CD14-positive monocyte (primary cell): ENCODE results near the gene SEC16B. TPM values are rescaled to one million over a fixed set of nuclear protein-coding genes. Genes with fewer than 3 reads are reported as not detected.

Source experiments
- DNase-seq, 3 donors: peaks; one replicate each; pipeline ENCODE4 v3.0.0-alpha.2; 2011 to 2022
- H2AFZ ChIP-seq: 2 replicates; pipeline ENCODE4 v1.6.0; 2012; ENCODE audit warnings: mild to moderate bottlenecking, low read depth, low read length, inconsistent platforms; ENCODE audit not compliant: insufficient read depth, poor library complexity, severe bottlenecking
- H3K27ac ChIP-seq, 2 donors: 1 replicate in 1 of 2; 2 replicates in 1 of 2; pipeline ENCODE4 v1.5.1; 2012 to 2013; ENCODE audit warnings: low read length in 2 of 2, control low read depth in 1 of 2, inconsistent platforms in 1 of 2, low read depth in 1 of 2, mild to moderate bottlenecking in 1 of 2
- H3K27me3 ChIP-seq, 2 donors: one replicate each; pipeline versions ENCODE4 v1.6.0 to v1.6.1; 2011 to 2013; ENCODE audit warnings: low read length in 2 of 2; ENCODE audit not compliant: control insufficient read depth in 2 of 2, insufficient read depth in 2 of 2
- H3K36me3 ChIP-seq, 2 donors: replicated peaks in 1 of 2; 1 replicate in 1 of 2; 2 replicates in 1 of 2; pipeline versions ENCODE4 v1.5.1 to v1.6.1; 2012 to 2013; ENCODE audit warnings: low read length in 2 of 2, control low read depth in 1 of 2, inconsistent platforms in 1 of 2, mild to moderate bottlenecking in 1 of 2; ENCODE audit not compliant: insufficient read depth in 2 of 2, control insufficient read depth in 1 of 2
- H3K4me1 ChIP-seq, 2 donors: 1 replicate in 1 of 2; 2 replicates in 1 of 2; pipeline versions ENCODE4 v1.5.1 to v1.6.1; 2012 to 2013; ENCODE audit warnings: low read length in 2 of 2, control low read depth in 1 of 2, inconsistent platforms in 1 of 2, mild to moderate bottlenecking in 1 of 2, moderate library complexity in 1 of 2; ENCODE audit not compliant: insufficient read depth in 2 of 2, control insufficient read depth in 1 of 2
- H3K4me2 ChIP-seq: replicated peaks from 2 replicates; pipeline ENCODE3; 2012; ENCODE audit warnings: low read length, moderate library complexity, mild to moderate bottlenecking; ENCODE audit not compliant: poor library complexity, severe bottlenecking; ENCODE audit errors: extremely low read depth
- H3K4me3 ChIP-seq, 3 experiments: fragments of 200-600 bp in 1 of 3; sonication (generic) in 1 of 3; replicated peaks in 1 of 3; 1 replicate in 2 of 3; 2 replicates in 1 of 3; pipeline ENCODE4 v1.5.1; 2011 to 2013; ENCODE audit warnings: low read length in 3 of 3, mild to moderate bottlenecking in 3 of 3, control low read depth in 2 of 3, low read depth in 2 of 3, inconsistent platforms in 1 of 3, moderate library complexity in 1 of 3
- H3K79me2 ChIP-seq: 2 replicates; pipeline ENCODE4 v1.6.0; 2012; ENCODE audit warnings: mild to moderate bottlenecking, control low read depth, inconsistent platforms, low read length, moderate library complexity; ENCODE audit not compliant: insufficient read depth
- H3K9ac ChIP-seq: 2 replicates; pipeline ENCODE4 v1.6.0; 2017; ENCODE audit warnings: low read length, mild to moderate bottlenecking; ENCODE audit not compliant: insufficient read depth, poor library complexity, severe bottlenecking
- H3K9me3 ChIP-seq, 2 donors: replicated peaks in 1 of 2; 1 replicate in 1 of 2; 2 replicates in 1 of 2; pipeline versions ENCODE4 v1.5.1 to v1.6.1; 2012 to 2013; ENCODE audit warnings: low read length in 2 of 2, control low read depth in 1 of 2; ENCODE audit not compliant: control insufficient read depth in 1 of 2, insufficient read depth in 1 of 2
- H4K20me1 ChIP-seq: 2 replicates; pipeline ENCODE4 v1.6.0; 2012; ENCODE audit warnings: mild to moderate bottlenecking, low read length, control low read depth, moderate library complexity; ENCODE audit not compliant: insufficient read depth
- H3K27ac Mint-ChIP-seq, 7 donors: one replicate each; pipeline ENCODE4 v1.8.0; 2020; ENCODE audit warnings: mild to moderate bottlenecking in 7 of 7, mixed read lengths in 7 of 7, moderate library complexity in 6 of 7, inconsistent platforms in 2 of 7
- H3K27me3 Mint-ChIP-seq, 3 donors: one replicate each; pipeline ENCODE4 v1.8.0; 2021 to 2022; ENCODE audit warnings: low read depth in 3 of 3, mild to moderate bottlenecking in 3 of 3, mixed read lengths in 3 of 3, moderate library complexity in 3 of 3, inconsistent platforms in 1 of 3
- H3K36me3 Mint-ChIP-seq, 2 donors: one replicate each; pipeline ENCODE4 v1.8.0; 2020; ENCODE audit warnings: mixed read lengths in 2 of 2, inconsistent platforms in 1 of 2, mild to moderate bottlenecking in 1 of 2
- H3K4me1 Mint-ChIP-seq: one replicate; pipeline ENCODE4 v1.8.0; 2020; ENCODE audit warnings: mild to moderate bottlenecking, mixed read lengths
- H3K4me3 Mint-ChIP-seq, 2 donors: one replicate each; pipeline ENCODE4 v1.8.0; 2020; ENCODE audit warnings: mild to moderate bottlenecking in 2 of 2, mixed read lengths in 2 of 2, moderate library complexity in 1 of 2
- H3K9me3 Mint-ChIP-seq, 7 donors: one replicate each; pipeline ENCODE4 v1.8.0; 2020 to 2022; ENCODE audit warnings: mixed read lengths in 7 of 7, mild to moderate bottlenecking in 6 of 7, moderate library complexity in 6 of 7, inconsistent platforms in 2 of 7
- CTCF ChIP-seq: fragments of 200-600 bp; IDR thresholded peaks from one replicate; pipeline ENCODE4 v1.8.0; 2022; ENCODE audit warnings: antibody characterized with exemption, mild to moderate bottlenecking
- WGBS: methylation state at CpG from one replicate; pipeline ENCODE4 v1.1.5; 2013; ENCODE audit warnings: missing lambda C conversion rate; ENCODE audit not compliant: insufficient coverage; 5-methylcytosine and 5-hydroxymethylcytosine counted together
- intact Hi-C, 2 donors: fragments of 100-400 bp; cut with micrococcal nuclease; formaldehyde crosslinking; loops; one replicate each; pipeline versions ENCODE4 v1.15.0 to v1.15.1; 2023
- polyA plus RNA-seq, 3 donors: library from polyadenylated mRNA; depleted of rRNA in 1 of 3; unstranded in 2 of 3; stranded (reverse) in 1 of 3; fragments of 300-500 nt in 2 of 3; fragments of >200 nt in 1 of 3; fragmentation: Illumina TruSeq in 2 of 3; gene quantifications; 1 replicate in 2 of 3; 2 replicates in 1 of 3; pipeline ENCODE4 v1.2.3, GENCODE V29; 2012 to 2021

The SEC16B gene
- polyA plus RNA-seq, 3 donors, result 0.10 to 2.0 TPM; not detected in 1

GRCh38 chr1:177912991-177913390 is 56.9 kb downstream of the SEC16B start:
- no peaks in the 10 kb centered on the region for H3K4me1 Mint-ChIP-seq
- H3K27ac Mint-ChIP-seq, result no peak overlapping the region
- no peaks in the 10 kb centered on the region for H3K79me2 ChIP-seq
- no peak overlapping the region for H3K4me2 ChIP-seq
- H3K27ac ChIP-seq, result no peak overlapping the region
- WGBS, result 75% methylated on average over 1 of the region's 3 CpGs
- peaks cover 0 to 4% (median 0%) of the 10 kb centered on the region in 7 donors for H3K9me3 Mint-ChIP-seq
- no peak overlapping the region for H3K4me3 ChIP-seq
- no peak for DNase-seq
- no peak overlapping the region for H3K9ac ChIP-seq
- no peaks in the 10 kb centered on the region for H3K4me1 ChIP-seq
- no peak for TF ChIP-seq CTCF
- no peaks in the 10 kb centered on the region for H3K9me3 ChIP-seq
- H3K27me3 ChIP-seq, result no peaks in the 10 kb centered on the region
- H3K27me3 Mint-ChIP-seq, result peaks cover 0 to 3% (median 2%) of the 10 kb centered on the region in 3 donors
- H3K36me3 ChIP-seq, result no peaks in the 10 kb centered on the region
- H4K20me1 ChIP-seq, result no peaks in the 10 kb centered on the region
- intact Hi-C loops, result no loop called here
- H2AFZ ChIP-seq, result no peak overlapping the region
- no peaks in the 10 kb centered on the region for H3K36me3 Mint-ChIP-seq
- no peak overlapping the region for H3K4me3 Mint-ChIP-seq

- H3K4me1 ChIP-seq, result no peaks in the 10 kb centered on the region
- intact Hi-C loops, result no loop called here
- no peaks in the 10 kb centered on the region for H3K27me3 ChIP-seq
- H3K9ac ChIP-seq, result no peak overlapping the region
- H3K4me3 ChIP-seq, result no peak overlapping the region
- no peak for DNase-seq
- WGBS, result no CpG with 5 or more reads among the region's 2 CpGs
- peaks cover 0 to 4% (median 0%) of the 10 kb centered on the region in 7 donors for H3K9me3 Mint-ChIP-seq
- H3K4me1 Mint-ChIP-seq, result no peaks in the 10 kb centered on the region
- no peak for TF ChIP-seq CTCF
- H3K27me3 Mint-ChIP-seq, result peaks cover 2 to 6% (median 3%) of the 10 kb centered on the region in 3 donors
- H3K36me3 Mint-ChIP-seq, result no peaks in the 10 kb centered on the region
- H3K79me2 ChIP-seq, result no peaks in the 10 kb centered on the region
- no peak overlapping the region for H3K27ac Mint-ChIP-seq
- H3K36me3 ChIP-seq, result no peaks in the 10 kb centered on the region
- H3K4me3 Mint-ChIP-seq, result no peak overlapping the region
- H3K27ac ChIP-seq, result no peak overlapping the region
- no peaks in the 10 kb centered on the region for H3K9me3 ChIP-seq
- H3K4me2 ChIP-seq, result no peak overlapping the region
- H2AFZ ChIP-seq, result no peak overlapping the region
- H4K20me1 ChIP-seq, result no peaks in the 10 kb centered on the region
These were observed 60.4 kb downstream of the SEC16B start for GRCh38 chr1:177909416-177909815.
